Bronchial epithelial cell (primary cell): ENCODE data around the gene PLXNA3. TPM values are rescaled to one million over a fixed set of nuclear protein-coding genes. Genes with fewer than 3 reads are reported as not detected.

Experiments
- DNase-seq: peaks from one replicate; pipeline ENCODE4 v3.0.0-alpha.2; 2010; ENCODE audit warnings: low read depth
- FAIRE-seq: peaks from 2 replicates; lab custom pipeline; 2011; peaks lifted over from hg19 to GRCh38; lab: Jason Lieb, UNC
- H3K27me3 ChIP-seq: 2 replicates; pipeline ENCODE4 v1.5.1; 2011; ENCODE audit warnings: low read length; ENCODE audit not compliant: control insufficient read depth, insufficient read depth
- H3K36me3 ChIP-seq: 2 replicates; pipeline ENCODE4 v1.5.1; 2011; ENCODE audit warnings: low read length; ENCODE audit not compliant: control insufficient read depth, insufficient read depth
- H3K4me3 ChIP-seq: 2 replicates; pipeline ENCODE4 v1.5.1; 2011; ENCODE audit warnings: mild to moderate bottlenecking, low read depth, low read length, control low read depth
- total RNA-seq: library from RNA; depleted of rRNA; stranded (reverse); fragments of >200 nt; gene quantifications from 2 replicates; pipeline ENCODE4 v1.2.1, GENCODE V29; 2014
- TF ChIP-seq, protein P1 (sequence below): IDR thresholded peaks from 2 replicates; pipeline ENCODE4 v1.5.1; 2011; ENCODE audit warnings: mild to moderate bottlenecking, moderate library complexity, low read length, control low read depth, inconsistent platforms; ENCODE audit not compliant: insufficient read depth, severe bottlenecking

The PLXNA3 gene
- total RNA-seq, 1 donor from 2014 or later = 8.7 TPM

DNA sequence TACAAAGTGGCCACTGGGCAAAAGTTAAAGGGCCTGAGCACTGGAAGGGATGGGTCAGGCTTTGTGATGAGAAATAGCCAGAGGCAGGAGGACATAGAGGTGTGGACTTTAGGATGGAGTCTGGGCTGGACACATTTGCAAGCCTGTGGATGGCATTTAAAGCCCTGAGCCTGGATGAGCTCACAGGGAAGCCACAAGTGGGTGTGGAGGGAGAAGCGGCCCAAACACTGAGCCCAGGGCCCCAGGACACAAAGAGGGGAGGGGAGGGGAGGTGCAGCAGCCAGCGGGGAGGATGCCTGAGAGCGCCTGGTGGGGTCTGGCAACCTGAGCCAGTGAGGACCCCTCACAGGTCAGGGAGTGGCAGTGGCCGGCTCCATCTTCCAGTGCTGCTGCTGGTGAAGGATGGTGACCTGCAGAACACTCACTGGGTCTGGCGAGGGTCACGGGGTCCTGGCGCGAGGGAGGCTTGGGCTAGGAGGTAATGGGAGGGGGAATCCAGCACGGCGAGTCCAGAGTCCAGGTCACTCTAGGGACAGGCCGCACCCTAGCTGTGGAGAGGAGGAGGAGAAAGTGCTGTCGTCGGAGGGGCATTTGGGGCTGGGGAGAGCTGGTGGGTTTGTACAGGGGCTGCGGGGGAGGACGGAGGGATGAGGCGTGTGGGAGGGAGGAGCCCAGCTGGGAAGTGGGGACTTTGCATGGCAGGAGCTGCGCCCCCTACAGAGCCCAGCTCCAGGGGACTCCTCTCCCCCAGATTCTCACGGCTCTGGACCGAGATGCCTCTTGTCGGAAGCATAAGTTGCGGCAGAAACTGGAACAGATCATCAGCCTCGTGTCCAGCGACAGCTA lies 14.0 kb downstream of the PLXNA3 start:
- TF ChIP-seq, protein P1, sequence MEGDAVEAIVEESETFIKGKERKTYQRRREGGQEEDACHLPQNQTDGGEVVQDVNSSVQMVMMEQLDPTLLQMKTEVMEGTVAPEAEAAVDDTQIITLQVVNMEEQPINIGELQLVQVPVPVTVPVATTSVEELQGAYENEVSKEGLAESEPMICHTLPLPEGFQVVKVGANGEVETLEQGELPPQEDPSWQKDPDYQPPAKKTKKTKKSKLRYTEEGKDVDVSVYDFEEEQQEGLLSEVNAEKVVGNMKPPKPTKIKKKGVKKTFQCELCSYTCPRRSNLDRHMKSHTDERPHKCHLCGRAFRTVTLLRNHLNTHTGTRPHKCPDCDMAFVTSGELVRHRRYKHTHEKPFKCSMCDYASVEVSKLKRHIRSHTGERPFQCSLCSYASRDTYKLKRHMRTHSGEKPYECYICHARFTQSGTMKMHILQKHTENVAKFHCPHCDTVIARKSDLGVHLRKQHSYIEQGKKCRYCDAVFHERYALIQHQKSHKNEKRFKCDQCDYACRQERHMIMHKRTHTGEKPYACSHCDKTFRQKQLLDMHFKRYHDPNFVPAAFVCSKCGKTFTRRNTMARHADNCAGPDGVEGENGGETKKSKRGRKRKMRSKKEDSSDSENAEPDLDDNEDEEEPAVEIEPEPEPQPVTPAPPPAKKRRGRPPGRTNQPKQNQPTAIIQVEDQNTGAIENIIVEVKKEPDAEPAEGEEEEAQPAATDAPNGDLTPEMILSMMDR = no peak
- no peaks in the 10 kb centered on the region for H3K27me3 ChIP-seq
- no peak overlapping the region for H3K4me3 ChIP-seq
- H3K36me3 ChIP-seq = peaks cover 28% of the 10 kb centered on the region
- FAIRE-seq (no peak), DNase-seq (no peak)

DNA sequence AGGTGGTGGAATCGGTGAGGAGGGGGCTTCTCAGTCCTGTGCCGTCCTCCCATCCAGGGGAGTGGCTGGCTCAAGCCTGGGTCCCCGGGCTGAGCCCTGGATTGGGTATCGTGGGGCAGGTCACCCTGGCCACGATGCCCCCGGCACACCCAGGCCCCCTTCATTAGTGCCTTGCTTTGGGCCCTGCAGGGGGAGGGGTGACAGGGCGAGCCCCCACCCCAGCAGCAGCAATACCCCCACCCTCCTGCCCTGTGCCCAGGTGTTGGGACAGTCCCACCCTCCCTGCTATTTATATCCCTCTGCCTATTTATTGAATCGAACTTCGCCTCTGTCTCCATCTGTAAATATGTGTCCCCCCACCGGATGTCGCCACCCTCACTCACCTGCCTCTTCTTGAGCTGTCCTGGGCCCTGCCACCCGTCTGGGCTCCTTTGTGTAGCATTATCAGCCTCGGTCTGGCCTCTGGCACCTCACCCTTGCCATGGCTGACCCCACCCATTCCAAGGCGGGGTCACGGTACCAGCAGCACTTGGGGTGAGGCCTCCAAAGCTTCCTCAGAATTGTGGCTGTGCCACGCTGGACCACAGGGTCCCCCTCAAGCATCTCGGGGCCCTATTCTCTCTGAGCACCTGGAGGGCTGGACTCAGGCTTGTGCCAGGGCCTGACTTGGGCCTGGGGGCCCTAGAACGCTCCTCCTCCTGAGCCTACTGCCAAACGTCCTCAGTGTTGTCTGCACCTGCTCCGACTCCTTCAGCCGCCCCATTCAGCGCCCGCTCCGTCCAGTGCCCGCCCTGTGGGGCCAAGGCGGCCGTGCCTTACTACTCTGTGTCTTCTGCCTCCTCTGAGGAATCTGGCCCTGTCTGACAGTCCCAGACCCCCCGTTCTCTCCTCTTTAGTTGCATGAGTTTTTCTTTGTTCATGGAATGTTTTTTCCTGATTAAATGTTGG lies 14.9 kb downstream of the PLXNA3 start:
- H3K4me3 ChIP-seq = no peak overlapping the region
- peaks cover 24% of the 10 kb centered on the region for H3K36me3 ChIP-seq
- H3K27me3 ChIP-seq = no peaks in the 10 kb centered on the region
- TF ChIP-seq, protein P1 = no peak
- FAIRE-seq = no peak
- no peak for DNase-seq

DNA sequence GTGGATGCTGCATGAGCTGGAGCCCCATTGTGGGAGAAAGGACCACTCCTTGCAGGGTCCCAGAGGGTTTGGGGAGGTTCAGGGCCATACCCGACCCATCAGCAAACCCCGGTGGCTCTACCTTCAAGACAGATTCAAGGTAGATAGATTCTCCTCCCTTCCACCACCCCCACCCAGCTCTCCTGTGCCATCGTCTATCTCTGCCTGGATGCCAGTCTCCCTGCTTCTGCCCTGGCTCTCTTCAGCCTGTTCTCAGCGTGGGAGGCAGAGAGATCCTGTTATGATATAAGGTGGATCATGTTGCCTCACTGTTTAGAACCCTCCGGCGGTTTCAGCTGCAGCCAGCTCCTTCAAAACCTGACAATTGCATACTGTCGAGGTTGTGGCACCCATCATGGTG lies 15.6 kb downstream of the PLXNA3 start:
- Histone ChIP-seq H3K4me3 (no peak overlapping the region), H3K27me3 (no peaks in the 10 kb centered on the region), H3K36me3 (peaks cover 23% of the 10 kb centered on the region)
- TF ChIP-seq, protein P1 = no peak
- FAIRE-seq (no peak), DNase-seq (no peak)

DNA sequence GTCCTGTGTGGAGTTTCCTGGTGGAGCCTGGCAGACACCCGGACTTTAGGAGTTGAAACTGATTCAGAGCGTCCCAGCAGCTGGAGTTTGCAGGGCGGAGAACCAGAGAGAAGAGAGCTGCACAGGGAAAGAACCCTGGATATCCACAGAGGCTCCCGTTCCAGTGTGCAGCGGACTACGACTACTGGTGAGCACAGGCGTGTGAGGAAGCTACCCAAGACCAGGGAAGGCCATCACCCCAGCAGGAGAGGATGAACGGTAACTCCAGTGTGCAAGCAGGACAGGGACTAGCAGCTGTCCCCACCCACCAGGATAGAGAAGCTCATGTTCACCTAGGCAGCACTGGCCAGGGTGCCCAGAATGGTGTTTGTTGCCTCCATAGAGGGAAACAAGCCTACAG lies 18.7 kb downstream of the PLXNA3 start:
- FAIRE-seq (peak; percentile 93), DNase-seq (no peak)
- H3K36me3 ChIP-seq = peaks cover 9% of the 10 kb centered on the region
- H3K4me3 ChIP-seq = no peak overlapping the region
- H3K27me3 ChIP-seq = no peaks in the 10 kb centered on the region
- TF ChIP-seq, protein P1 = no peak

DNA sequence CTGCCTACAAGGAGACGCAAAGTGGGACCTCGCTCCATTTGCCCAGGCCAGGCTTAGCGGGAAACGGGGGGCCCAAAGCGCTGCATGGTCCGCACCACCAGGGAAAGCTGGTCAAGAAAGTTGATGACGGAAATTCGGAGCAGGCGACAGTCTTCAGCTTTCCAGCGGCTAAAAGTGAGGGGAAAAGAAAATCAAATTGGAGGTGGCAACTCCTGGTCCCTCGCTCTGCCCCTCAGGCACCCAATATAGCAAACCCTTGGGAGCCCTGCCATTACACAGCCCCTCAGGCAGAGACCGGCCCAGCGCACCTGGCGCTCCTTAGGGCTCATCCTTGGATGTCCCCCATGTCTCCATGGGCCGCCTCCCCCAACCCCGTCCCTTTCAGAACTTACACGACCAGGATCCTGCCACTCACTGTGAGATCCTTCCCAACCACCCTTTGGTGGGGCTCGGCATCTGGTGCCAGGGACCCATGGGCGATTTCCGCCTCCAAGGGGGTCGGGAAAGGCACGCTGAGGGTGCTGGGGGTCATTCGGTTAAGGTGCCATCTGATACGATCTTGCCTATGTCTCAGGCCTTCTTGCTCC lies 19.9 kb downstream of the PLXNA3 start:
- no peaks in the 10 kb centered on the region for H3K27me3 ChIP-seq
- TF ChIP-seq, protein P1 = no peak
- H3K36me3 ChIP-seq = peaks cover 5% of the 10 kb centered on the region
- FAIRE-seq (no peak), DNase-seq (no peak)
- H3K4me3 ChIP-seq = peak overlapping the region; percentile 49
